Keratinocyte (primary cell): ENCODE results near the gene HNRNPL. TPM values are rescaled to one million over a fixed set of nuclear protein-coding genes. Genes with fewer than 3 reads are reported as not detected.
A peak's percentile ranks its signal among the peaks of the same experiment; 100 is the strongest.

ENCODE experiments used
- DNase-seq: peaks from one replicate; pipeline ENCODE4 v3.0.0-alpha.2; 2011; ENCODE audit warnings: low read depth, missing footprints, low spot score
- FAIRE-seq: peaks from 2 replicates; lab custom pipeline; 2011; peaks lifted over from hg19 to GRCh38; lab: Jason Lieb, UNC
- H2AFZ ChIP-seq: 2 replicates; pipeline ENCODE4 v1.6.0; 2012; ENCODE audit warnings: low read length, control low read depth, inconsistent platforms; ENCODE audit not compliant: control insufficient read depth
- H3K27ac ChIP-seq: 2 replicates; pipeline ENCODE4 v1.5.1; 2011; ENCODE audit warnings: low read length; ENCODE audit not compliant: control insufficient read depth, insufficient read depth
- H3K27me3 ChIP-seq: 3 replicates; pipeline ENCODE4 v1.6.0; 2011; ENCODE audit warnings: low read length; ENCODE audit not compliant: control insufficient read depth, insufficient read depth; ENCODE audit errors: extremely low read depth
- H3K36me3 ChIP-seq, 2 experiments: 2 replicates in 1 of 2; 3 replicates in 1 of 2; pipeline ENCODE4 v1.5.1; 2011; ENCODE audit warnings: low read length in 2 of 2, mild to moderate bottlenecking in 1 of 2; ENCODE audit not compliant: control insufficient read depth in 2 of 2, insufficient read depth in 2 of 2; ENCODE audit errors: extremely low read depth in 1 of 2
- H3K4me1 ChIP-seq: 3 replicates; pipeline ENCODE4 v1.5.1; 2011; ENCODE audit warnings: low read length; ENCODE audit not compliant: control insufficient read depth, insufficient read depth; ENCODE audit errors: extremely low read depth
- H3K4me2 ChIP-seq: 3 replicates; pipeline ENCODE4 v1.6.0; 2011; ENCODE audit warnings: low read depth, low read length; ENCODE audit not compliant: control insufficient read depth, insufficient read depth; ENCODE audit errors: extremely low read depth
- H3K4me3 ChIP-seq, 3 experiments: fragments of 200-600 bp in 1 of 3; sonication (generic) in 1 of 3; 2 replicates in 2 of 3; 3 replicates in 1 of 3; pipeline ENCODE4 v1.5.1; 2011 to 2016; ENCODE audit warnings: low read length in 3 of 3, mild to moderate bottlenecking in 3 of 3, control low read depth in 2 of 3, inconsistent platforms in 1 of 3, low read depth in 1 of 3, mixed read lengths in 1 of 3, mixed run types in 1 of 3, moderate library complexity in 1 of 3; ENCODE audit not compliant: control insufficient read depth in 2 of 3, insufficient read depth in 2 of 3; ENCODE audit errors: extremely low read depth in 1 of 3
- H3K79me2 ChIP-seq: 2 replicates; pipeline ENCODE4 v1.6.0; 2012; ENCODE audit warnings: low read length; ENCODE audit not compliant: control insufficient read depth, insufficient read depth
- H3K9ac ChIP-seq: 3 replicates; pipeline ENCODE4 v1.6.0; 2011; ENCODE audit warnings: low read length; ENCODE audit not compliant: control insufficient read depth, insufficient read depth; ENCODE audit errors: extremely low read depth
- H3K9me1 ChIP-seq: 3 replicates; pipeline ENCODE4 v1.6.0; 2011; ENCODE audit warnings: low read length; ENCODE audit not compliant: control insufficient read depth, insufficient read depth; ENCODE audit errors: extremely low read depth
- H3K9me3 ChIP-seq: 2 replicates; pipeline ENCODE4 v1.5.1; 2012; ENCODE audit warnings: low read depth, low read length; ENCODE audit not compliant: control insufficient read depth
- H4K20me1 ChIP-seq: 3 replicates; pipeline ENCODE4 v1.6.0; 2011; ENCODE audit warnings: low read length; ENCODE audit not compliant: control insufficient read depth, insufficient read depth; ENCODE audit errors: extremely low read depth
- EZH2 ChIP-seq: IDR thresholded peaks from one replicate; pipeline ENCODE4 v1.6.1; 2012; ENCODE audit warnings: inconsistent platforms, mild to moderate bottlenecking, low read length, moderate library complexity
- dilution Hi-C: fragments of 300-500 bp; cut with MboI; formaldehyde crosslinking; loops from one replicate; pipeline ENCODE4 v1.7.0; 2020; ENCODE audit warnings: low sequenced_read_pairs; ENCODE audit not compliant: extremely low pct_ligation_motif_present
- polyA plus RNA-seq, 5 experiments: library from polyadenylated mRNA; depleted of rRNA in 3 of 5; stranded (reverse) in 3 of 5; stranded (forward) in 1 of 5; unstranded in 1 of 5; fragments of >200 nt; gene quantifications; 1 replicate in 1 of 5; 2 replicates in 3 of 5; 3 replicates in 1 of 5; pipeline versions ENCODE4 v1.2.1 to v1.2.3, GENCODE V29; 2011 to 2012; ENCODE audit warnings: missing spikeins in 2 of 5, low read depth in 1 of 5, low replicate concordance in 1 of 5
- TF ChIP-seq, protein P1 (sequence below), 3 experiments: IDR thresholded peaks in 1 of 3; conservative IDR thresholded peaks in 1 of 3; optimal IDR thresholded peaks in 1 of 3; 2 replicates in 2 of 3; 3 replicates in 1 of 3; pipeline versions ENCODE3 to v1.5.1; 2011; ENCODE audit warnings: low read length in 3 of 3, mild to moderate bottlenecking in 3 of 3, moderate library complexity in 2 of 3, control low read depth in 1 of 3, inconsistent platforms in 1 of 3; ENCODE audit not compliant: insufficient read depth in 2 of 3; ENCODE audit errors: extremely low read depth in 1 of 3

Gene HNRNPL
- polyA plus RNA-seq, 1 donor (not counting 4 experiments of a cell fraction or from before 2014, with no cell fraction given), result 308 TPM

DNA sequence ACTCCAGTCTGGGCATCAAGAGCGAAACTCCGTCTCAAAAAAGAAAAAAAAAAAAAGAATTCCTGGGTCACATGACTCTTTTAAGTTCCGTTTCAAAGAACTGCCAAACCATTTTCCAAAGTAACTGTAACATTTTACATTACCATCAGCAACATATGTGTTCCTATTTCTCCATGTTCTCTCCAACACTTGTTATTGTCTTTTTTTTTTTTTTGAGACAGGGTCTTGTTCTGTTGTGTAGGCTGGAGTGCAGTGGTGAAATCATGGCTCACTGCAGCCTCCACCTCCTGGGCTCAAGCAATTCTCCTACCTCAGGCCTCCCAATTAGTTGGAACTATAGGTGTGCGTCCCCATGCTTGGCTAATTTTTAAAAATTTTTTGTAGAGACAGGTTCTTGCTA is 54.2 kb downstream of the HNRNPL start:
- H3K27ac ChIP-seq, result no peak overlapping the region
- dilution Hi-C loops, result no loop called here
- no peaks in the 10 kb centered on the region for H4K20me1 ChIP-seq
- no peaks in the 10 kb centered on the region for H3K79me2 ChIP-seq
- H3K4me3 ChIP-seq, result no peak overlapping the region
- no peaks in the 10 kb centered on the region for H3K36me3 ChIP-seq
- DNase-seq (no peak), FAIRE-seq (no peak)
- no peak overlapping the region for H2AFZ ChIP-seq
- H3K4me2 ChIP-seq, result no peak overlapping the region
- H3K9me3 ChIP-seq, result no peaks in the 10 kb centered on the region
- no peaks in the 10 kb centered on the region for H3K27me3 ChIP-seq
- H3K9me1 ChIP-seq, result no peaks in the 10 kb centered on the region
- H3K4me1 ChIP-seq, result peaks cover 27% of the 10 kb centered on the region
- H3K9ac ChIP-seq, result no peak overlapping the region
- TF ChIP-seq, protein P1, sequence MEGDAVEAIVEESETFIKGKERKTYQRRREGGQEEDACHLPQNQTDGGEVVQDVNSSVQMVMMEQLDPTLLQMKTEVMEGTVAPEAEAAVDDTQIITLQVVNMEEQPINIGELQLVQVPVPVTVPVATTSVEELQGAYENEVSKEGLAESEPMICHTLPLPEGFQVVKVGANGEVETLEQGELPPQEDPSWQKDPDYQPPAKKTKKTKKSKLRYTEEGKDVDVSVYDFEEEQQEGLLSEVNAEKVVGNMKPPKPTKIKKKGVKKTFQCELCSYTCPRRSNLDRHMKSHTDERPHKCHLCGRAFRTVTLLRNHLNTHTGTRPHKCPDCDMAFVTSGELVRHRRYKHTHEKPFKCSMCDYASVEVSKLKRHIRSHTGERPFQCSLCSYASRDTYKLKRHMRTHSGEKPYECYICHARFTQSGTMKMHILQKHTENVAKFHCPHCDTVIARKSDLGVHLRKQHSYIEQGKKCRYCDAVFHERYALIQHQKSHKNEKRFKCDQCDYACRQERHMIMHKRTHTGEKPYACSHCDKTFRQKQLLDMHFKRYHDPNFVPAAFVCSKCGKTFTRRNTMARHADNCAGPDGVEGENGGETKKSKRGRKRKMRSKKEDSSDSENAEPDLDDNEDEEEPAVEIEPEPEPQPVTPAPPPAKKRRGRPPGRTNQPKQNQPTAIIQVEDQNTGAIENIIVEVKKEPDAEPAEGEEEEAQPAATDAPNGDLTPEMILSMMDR (optimal IDR thresholded peaks at IDR 0.05 in 1 of 3, IDR thresholded peaks at IDR 0.05 in 1 of 3, conservative IDR thresholded peaks at IDR 0.05 in 1 of 3; ENCODE audit: extremely low read depth in 1 of 3, insufficient read depth in 2 of 3, low read length in 3 of 3), result no peak
- no peak for TF ChIP-seq EZH2

DNA sequence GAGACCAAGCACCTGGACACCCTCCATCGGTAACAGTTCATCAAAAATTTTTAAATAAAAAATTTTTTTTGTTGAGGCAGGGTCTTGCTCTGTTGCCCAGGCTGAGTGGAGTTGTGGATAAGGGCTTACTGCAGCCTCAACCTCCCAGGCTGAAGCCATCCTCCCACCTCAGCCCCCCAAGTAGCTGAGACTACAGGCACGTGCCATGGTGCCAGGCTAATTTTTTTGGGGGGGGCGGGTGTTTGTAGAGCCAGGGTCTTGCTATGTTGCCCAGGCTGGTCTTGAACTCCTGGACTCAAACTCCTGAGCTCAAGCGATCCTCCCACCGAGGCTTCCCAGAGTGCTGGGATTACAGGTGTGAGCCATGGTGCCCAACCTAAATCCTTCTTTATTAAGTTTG is 56.1 kb downstream of the HNRNPL start:
- Histone ChIP-seq H3K4me1 (peaks cover 21% of the 10 kb centered on the region), H3K27ac (peak overlapping the region; percentile 92), H3K9ac (no peak overlapping the region), H3K9me1 (no peaks in the 10 kb centered on the region), H3K27me3 (no peaks in the 10 kb centered on the region), H3K36me3 (no peaks in the 10 kb centered on the region), H4K20me1 (no peaks in the 10 kb centered on the region), H2AFZ (no peak overlapping the region), H3K4me3 (no peak overlapping the region), H3K9me3 (no peaks in the 10 kb centered on the region), H3K79me2 (peaks cover 1% of the 10 kb centered on the region), H3K4me2 (peak overlapping the region; percentile 77)
- FAIRE-seq, result no peak
- dilution Hi-C loops, result no loop called here
- TF ChIP-seq, protein P1 (optimal IDR thresholded peaks at IDR 0.05 in 1 of 3, IDR thresholded peaks at IDR 0.05 in 1 of 3, conservative IDR thresholded peaks at IDR 0.05 in 1 of 3; ENCODE audit: extremely low read depth in 1 of 3, insufficient read depth in 2 of 3, low read length in 3 of 3), result no peak
- no peak for TF ChIP-seq EZH2
- no peak for DNase-seq
